Esophagus squamous epithelium (tissue), 5 donors: Measurements from ENCODE around the gene GATAD2A. TPM values are rescaled to one million over a fixed set of nuclear protein-coding genes. Genes with fewer than 3 reads are reported as not detected.
"Not testable (repeated sequence)": the region's sequence is repeated elsewhere in the genome, so short reads cannot be mapped to it uniquely, and the experiment has no call there.

Source experiments
- DNase-seq: peaks from one replicate; lab custom pipeline; 2025; lab: John Stamatoyannopoulos, UW
- H3K27ac ChIP-seq, 4 donors: fragments of 200-600 bp; sonication (generic); one replicate each; pipeline ENCODE4 v1.5.1; 2016 to 2019; ENCODE audit warnings: mild to moderate bottlenecking in 1 of 4
- H3K27me3 ChIP-seq, 4 donors: fragments of 200-600 bp; sonication (generic); 1 replicate in 3 of 4; 2 replicates in 1 of 4; pipeline versions ENCODE4 v1.5.1 to v1.6.0; 2017 to 2021; ENCODE audit warnings: antibody characterized with exemption in 1 of 4
- H3K36me3 ChIP-seq, 3 donors: fragments of 200-600 bp; sonication (generic); one replicate each; pipeline ENCODE4 v1.5.1; 2016 to 2019
- H3K4me1 ChIP-seq, 3 donors: fragments of 200-600 bp; sonication (generic); one replicate each; pipeline ENCODE4 v1.5.1; 2017 to 2019
- H3K4me3 ChIP-seq, 4 donors: fragments of 200-600 bp; sonication (generic); 1 replicate in 3 of 4; 2 replicates in 1 of 4; pipeline ENCODE4 v1.5.1; 2016 to 2019; ENCODE audit warnings: mild to moderate bottlenecking in 2 of 4, moderate library complexity in 1 of 4
- H3K9me3 ChIP-seq, 3 donors: fragments of 200-600 bp; sonication (generic); one replicate each; pipeline ENCODE4 v1.5.1; 2016 to 2019
- CTCF ChIP-seq, 6 experiments: fragments of 450-650 bp in 4 of 6; fragments of 200-600 bp in 2 of 6; sonication (generic) in 2 of 6; IDR thresholded peaks; one replicate each; pipeline ENCODE4 v1.5.1; 2016 to 2019; ENCODE audit warnings: antibody characterized with exemption in 6 of 6, mild to moderate bottlenecking in 4 of 6, moderate library complexity in 4 of 6
- POLR2A ChIP-seq, 4 donors: fragments of 450-650 bp; IDR thresholded peaks; one replicate each; pipeline ENCODE4 v1.6.1; 2017; ENCODE audit warnings: antibody characterized with exemption in 4 of 4, mild to moderate bottlenecking in 4 of 4, moderate library complexity in 3 of 4
- WGBS, 2 donors: methylation state at CpG; one replicate each; pipeline ENCODE4 v1.1.5; 2018; 5-methylcytosine and 5-hydroxymethylcytosine counted together
- intact Hi-C: fragments of 100-400 bp; cut with DNase I; formaldehyde crosslinking; loops from one replicate; pipeline ENCODE4 v1.15.0; 2022
- total RNA-seq, 4 donors: library from RNA; depleted of rRNA; stranded (reverse); fragments of >200 nt; gene quantifications; one replicate each; pipeline ENCODE4 v1.1.0, GENCODE V29; 2016
- donor health status: DM: yes; HTN: yes; CAD: no.

Gene GATAD2A
- total RNA-seq, 4 donors from 2014 or later: 39.7 to 81.4 (median 41.6) TPM

DNA sequence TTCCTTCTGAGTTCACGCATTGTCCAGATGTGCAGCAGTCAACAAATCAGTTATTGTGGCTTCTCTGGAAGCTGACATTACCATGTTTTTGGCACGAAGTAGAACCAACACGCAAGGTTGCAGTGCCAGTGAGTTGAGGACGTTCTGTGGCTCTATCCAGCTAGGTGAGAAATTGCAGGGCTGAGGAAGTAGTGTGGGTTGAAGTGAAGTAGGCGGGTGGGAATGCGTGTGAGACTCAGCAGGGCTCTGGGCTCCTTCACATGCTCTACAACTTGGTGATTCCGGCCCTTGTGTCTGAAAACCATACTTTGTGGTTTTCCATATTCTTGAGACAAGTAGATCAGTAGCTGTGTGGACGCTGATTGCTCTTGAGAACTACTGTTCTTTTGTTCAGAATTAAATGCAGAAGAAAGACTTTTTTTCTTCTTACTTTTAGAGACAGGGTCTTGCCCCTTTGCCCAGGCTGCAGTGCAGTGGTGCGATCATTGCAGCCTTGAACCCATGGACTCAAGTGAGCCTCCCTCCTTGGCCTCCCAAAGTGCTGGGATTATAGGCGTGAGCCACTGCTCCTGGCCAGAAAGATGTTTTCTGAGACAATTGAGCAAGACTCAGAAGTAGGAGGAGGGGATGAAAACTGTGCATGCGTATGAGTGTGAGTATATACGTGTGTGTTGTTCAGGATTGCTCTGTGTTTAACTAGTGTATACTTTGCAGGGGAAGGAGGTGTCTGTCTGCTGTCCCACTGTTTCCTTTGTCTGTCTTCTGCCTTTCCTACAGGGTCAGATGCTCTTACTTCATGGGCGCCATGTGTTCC lies 46.2 kb downstream of the GATAD2A start:
- WGBS, 2 donors: 62 to 73% methylated on average over 11 to 13 of the region's 13 CpGs
- no peak for DNase-seq
- Histone ChIP-seq H3K9me3 (no peaks in the 10 kb centered on the region), H3K27ac (peak overlapping the region in 2 of 4 donors; percentile 26 to 33), H3K27me3 (no peaks in the 10 kb centered on the region), H3K36me3 (no peaks in the 10 kb centered on the region), H3K4me3 (no peak overlapping the region), H3K4me1 (peaks cover 10 to 50% (median 17%) of the 10 kb centered on the region in 3 donors)
- no peak for TF ChIP-seq CTCF (IDR thresholded peaks at IDR 0.05)
- TF ChIP-seq POLR2A (IDR thresholded peaks at IDR 0.05): no peak
- intact Hi-C loops: no loop called here

DNA sequence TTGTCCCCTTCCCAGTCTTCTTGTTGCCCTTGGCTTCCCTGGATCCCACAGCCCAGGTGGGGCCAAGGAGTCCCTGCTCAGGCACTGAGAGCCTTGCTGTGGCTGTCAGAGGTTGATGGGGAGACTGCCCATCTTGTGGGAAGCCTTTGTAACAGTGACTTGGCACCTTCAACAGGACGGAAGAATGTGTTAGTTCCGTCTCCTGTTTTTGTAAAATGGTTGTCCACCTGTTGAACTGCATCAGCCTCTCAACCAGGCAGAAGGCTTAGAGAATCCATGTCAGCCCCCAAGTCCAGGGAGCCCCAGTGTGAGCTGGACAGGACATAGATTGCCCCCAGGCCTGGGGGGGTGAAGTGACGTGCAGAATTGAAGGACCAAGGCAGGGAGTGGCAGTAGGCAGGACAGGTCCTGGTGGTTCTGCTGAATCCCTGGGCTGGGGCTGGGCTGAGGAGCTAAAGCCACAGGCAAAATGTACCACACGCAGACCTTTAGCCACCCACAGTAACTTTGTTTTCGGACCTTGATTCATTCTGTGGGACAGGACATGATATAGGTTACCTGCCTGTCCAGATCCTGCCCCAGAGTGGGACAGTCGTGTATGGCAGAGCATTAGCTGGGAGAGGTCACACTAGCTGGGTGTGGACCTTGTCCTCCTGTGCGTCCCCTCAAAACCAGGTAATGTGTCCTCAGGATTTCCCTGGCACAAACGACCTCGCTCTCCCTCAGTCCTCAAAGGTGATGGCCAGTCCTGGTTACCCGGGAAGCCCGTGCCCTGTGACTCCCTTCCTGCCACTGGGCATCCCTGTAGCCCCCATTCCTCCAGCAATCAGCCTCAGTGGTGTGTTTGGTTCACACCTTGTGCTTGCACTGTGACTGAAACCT lies 47.0 kb downstream of the GATAD2A start:
- H3K27ac ChIP-seq: peak overlapping the region in 3 of 4 donors; percentile 26 to 36 (median 35)
- WGBS, 2 donors: 76 to 90% methylated on average over 8 to 11 of the region's 11 CpGs

GRCh38 chr19:19453125-19453454 lies 47.6 kb downstream of the GATAD2A start:
- TF ChIP-seq CTCF (IDR thresholded peaks at IDR 0.05) (no peak), POLR2A (IDR thresholded peaks at IDR 0.05) (no peak)

More for the DNA sequence above, 47.0 kb downstream of the GATAD2A start:
- TF ChIP-seq POLR2A (IDR thresholded peaks at IDR 0.05) (no peak), CTCF (IDR thresholded peaks at IDR 0.05) (no peak)
- H3K9me3 ChIP-seq: no peaks in the 10 kb centered on the region
- H3K4me1 ChIP-seq: peaks cover 5 to 50% (median 23%) of the 10 kb centered on the region in 3 donors
- intact Hi-C loops: no loop called here
- no peak overlapping the region for H3K4me3 ChIP-seq
- H3K27me3 ChIP-seq: no peaks in the 10 kb centered on the region
- no peaks in the 10 kb centered on the region for H3K36me3 ChIP-seq
- DNase-seq: no peak

DNA sequence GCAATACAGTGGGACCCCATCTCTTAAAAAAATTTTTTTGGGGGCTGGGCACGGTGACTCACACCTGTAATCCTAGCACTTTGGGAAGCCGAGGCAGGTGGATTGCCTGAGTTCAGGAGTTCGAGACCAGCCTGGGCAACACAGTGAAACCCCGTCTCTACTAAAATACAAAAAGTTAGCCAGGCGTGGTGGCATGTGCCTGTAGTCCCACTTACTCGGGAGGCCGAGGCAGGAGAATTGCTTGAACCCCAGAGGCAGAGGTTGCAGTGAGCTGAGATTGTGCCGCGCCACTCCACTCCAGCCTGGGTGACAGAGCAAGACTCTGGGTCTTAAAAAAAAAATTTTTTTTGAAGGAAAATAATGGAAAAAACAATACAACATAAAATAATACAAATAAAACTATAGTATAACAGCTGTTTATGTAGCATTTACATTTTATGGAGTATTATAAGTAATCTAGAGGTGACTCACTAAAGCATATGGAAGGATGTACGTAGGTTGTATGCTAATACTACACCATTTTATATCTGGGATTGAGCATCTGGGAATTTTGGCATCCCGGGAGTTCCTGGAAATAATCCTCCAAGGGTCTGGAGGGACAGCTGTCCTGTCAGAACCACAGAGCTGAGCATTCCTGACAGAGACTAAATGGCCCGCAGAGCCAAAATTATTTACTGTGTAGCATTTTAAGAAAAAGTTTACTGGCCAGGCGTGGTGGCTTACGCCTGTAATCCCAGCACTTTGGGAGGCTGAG lies 49.9 kb downstream of the GATAD2A start:
- intact Hi-C loops, H3K27ac ChIP-seq, H3K9me3 ChIP-seq, H3K4me3 ChIP-seq, DNase-seq, H3K36me3 ChIP-seq, H3K27me3 ChIP-seq: not testable (repeated sequence)
- WGBS, 2 donors: 86 to 91% methylated on average over 9 to 12 of the region's 14 CpGs
- H3K4me1 ChIP-seq: peaks cover 30 to 69% (median 45%) of the 10 kb centered on the region in 3 donors

More at GRCh38 chr19:19453125-19453454, 47.6 kb downstream of the GATAD2A start:
- Histone ChIP-seq H3K9me3 (no peaks in the 10 kb centered on the region), H3K4me1 (peaks cover 7 to 50% (median 27%) of the 10 kb centered on the region in 3 donors), H3K4me3 (no peak overlapping the region), H3K36me3 (no peaks in the 10 kb centered on the region), H3K27me3 (no peaks in the 10 kb centered on the region), H3K27ac (peak overlapping the region in 2 of 4 donors; percentile 25 to 36)
- WGBS, 2 donors: 66 to 86% methylated on average over 2 of the region's 2 CpGs
- DNase-seq: no peak
- intact Hi-C loops: no loop called here

DNA sequence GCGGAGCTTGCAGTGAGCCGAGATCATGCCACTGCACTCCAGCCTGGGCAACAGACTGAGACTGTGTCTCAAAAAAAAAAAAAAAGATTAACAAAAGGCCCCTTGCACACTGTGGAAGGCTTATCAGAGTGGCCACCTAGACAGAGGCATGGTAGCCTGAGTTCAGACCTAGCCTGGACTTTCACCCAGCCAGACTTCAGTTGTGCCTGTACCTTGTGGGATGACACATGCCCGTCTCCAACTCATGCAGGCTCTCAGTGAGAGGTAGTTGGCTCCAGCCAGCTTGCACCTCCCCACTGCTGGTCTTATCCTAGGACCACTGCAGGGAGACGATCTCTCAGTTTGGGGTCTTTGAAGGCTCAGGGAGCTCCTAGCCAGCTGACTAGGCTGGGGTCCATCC lies 52.2 kb downstream of the GATAD2A start:
- Histone ChIP-seq H3K27ac (peak overlapping the region in 3 of 4 donors; percentile 17 to 49 (median 30)), H3K4me3 (no peak overlapping the region), H3K27me3 (no peaks in the 10 kb centered on the region), H3K36me3 (no peaks in the 10 kb centered on the region), H3K9me3 (no peaks in the 10 kb centered on the region), H3K4me1 (peaks cover 49 to 71% (median 55%) of the 10 kb centered on the region in 3 donors)
- no peak for DNase-seq
- no peak for TF ChIP-seq CTCF (IDR thresholded peaks at IDR 0.05)
- WGBS, 2 donors: 83 to 90% methylated on average over 3 of the region's 4 CpGs
- intact Hi-C loops: no loop called here
